Stimulated activated CD8-positive, alpha-beta memory T cell treated with anti-CD3 and anti-CD28 coated beads, Interleukin-7, amount 100 ng/mL, for 48 hours (primary cell): ENCODE measurements around the gene SLC44A2.
A peak's percentile ranks its signal among the peaks of the same experiment; 100 is the strongest.

ENCODE experiments used
- DNase-seq, 2 donors: peaks; one replicate each; pipeline ENCODE4 v3.0.0-alpha.2; 2020; ENCODE audit warnings: low read depth in 1 of 2; ENCODE audit errors: extremely low read depth in 1 of 2

SLC44A2 gene

DNA sequence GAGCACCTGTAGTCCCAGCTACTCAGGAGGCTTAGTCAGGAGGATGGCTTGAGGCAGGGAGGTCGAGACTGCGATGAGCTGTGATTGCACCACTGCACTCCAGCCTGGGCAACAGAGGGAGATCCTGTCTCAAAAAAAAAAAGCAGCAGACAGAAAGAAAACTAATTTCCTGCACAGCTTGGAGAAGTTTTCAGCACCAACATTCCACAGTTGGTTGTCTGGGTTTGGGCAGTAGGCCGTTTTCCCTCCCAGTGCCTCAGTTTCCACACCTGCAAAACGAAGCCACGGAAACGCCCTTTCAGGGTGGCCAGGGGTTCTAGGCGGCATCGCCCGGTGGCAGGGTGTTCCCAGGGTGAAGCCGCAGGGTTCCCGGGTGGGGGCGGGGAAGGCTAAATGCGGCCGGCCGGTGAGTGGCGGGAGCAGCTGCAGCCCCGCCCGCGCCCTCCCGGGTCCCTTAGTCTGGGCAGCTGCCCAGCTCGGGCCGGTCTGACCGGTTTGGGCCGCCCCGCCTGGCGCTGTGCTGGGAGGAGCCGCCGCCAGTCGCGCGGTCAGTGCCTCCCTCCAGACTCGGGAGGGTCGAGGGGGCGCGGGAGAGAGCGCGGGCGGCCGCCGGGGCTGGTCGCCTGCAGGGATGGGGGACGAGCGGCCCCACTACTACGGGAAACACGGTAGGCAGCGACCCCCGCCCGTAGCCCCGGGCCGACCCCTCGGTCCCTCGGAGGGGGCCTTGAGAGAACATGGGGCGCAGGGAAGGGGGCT is at the start of gene SLC44A2:
TSS of gene SLC44A2 (plus strand) at position 551 of the 759 bp plus-strand sequence. CDS start at position 632, 81 bp downstream.
- no peak for DNase-seq

DNA sequence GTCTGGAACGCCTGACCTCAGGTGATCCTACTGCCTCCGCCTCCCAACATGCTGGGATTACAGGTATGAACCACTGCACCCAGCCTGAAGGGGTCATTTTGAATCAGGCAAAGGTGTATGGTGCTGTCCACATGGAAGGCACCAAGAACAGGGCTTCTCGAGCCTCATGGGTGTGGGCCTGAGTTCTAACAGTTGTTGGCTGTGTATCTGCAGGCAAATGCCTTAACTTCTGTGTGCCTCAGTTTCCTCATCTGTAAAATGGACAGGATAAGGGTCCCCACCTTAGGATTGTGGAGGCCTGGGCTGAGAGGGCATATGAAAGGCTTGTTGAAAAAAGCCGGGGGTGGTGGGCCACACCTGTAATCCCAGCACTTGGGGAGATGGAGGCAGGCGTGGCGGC is 47.4 kb upstream of the SLC44A2 start:
- no peak for DNase-seq

DNA sequence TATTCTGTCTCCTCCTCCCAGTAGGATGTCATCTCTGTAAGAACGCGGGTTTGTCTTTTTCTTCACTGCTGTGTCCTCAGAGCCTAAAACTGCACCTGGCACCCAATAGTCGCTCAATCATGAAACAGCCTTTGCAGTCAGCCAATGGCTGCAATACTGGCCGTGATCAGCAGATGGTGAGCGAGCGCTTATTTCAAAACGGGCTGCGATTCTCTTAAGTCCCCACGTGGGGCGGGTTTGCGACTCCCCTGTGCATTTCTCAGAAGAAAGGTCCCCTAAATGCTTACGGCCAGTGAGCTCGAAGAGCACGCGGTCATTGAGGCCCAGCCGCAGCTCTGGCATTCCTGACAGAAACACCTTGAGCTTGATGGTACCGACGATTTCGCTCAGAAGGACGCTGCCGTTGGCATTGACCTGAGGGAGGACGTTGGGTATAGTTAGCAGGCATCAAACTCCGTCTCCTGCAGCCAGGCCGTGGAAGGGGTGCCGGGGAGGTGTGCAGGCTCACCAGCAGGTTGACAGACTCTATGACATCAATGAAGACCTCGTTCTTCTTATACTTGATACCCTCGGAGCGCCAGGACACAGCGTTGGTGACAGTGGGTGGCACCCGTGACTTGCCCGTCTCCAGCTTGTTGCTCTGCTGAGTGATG is 44.2 kb upstream of the SLC44A2 start:
- peak in 1 of 2 donors; percentile 83 for DNase-seq

DNA sequence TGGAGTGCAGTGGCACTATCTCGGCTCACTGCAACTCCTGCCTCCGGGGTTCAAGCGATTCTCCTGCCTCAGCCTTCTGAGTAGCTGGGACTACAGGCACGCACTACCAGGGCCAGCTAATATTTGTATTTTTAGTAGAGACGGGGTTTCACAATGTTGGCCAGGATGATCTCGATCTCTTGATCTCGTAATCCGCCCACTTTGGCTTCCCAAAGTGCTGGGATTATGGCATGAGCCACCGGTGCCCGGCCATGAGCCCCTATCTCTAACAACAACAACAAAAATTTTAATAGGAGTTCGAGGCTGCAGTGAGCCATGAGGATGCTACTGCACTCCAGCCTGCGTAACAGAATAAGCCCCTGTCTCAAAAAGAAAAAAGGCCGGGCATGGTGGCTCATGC is 43.3 kb upstream of the SLC44A2 start:
- no peak for DNase-seq

DNA sequence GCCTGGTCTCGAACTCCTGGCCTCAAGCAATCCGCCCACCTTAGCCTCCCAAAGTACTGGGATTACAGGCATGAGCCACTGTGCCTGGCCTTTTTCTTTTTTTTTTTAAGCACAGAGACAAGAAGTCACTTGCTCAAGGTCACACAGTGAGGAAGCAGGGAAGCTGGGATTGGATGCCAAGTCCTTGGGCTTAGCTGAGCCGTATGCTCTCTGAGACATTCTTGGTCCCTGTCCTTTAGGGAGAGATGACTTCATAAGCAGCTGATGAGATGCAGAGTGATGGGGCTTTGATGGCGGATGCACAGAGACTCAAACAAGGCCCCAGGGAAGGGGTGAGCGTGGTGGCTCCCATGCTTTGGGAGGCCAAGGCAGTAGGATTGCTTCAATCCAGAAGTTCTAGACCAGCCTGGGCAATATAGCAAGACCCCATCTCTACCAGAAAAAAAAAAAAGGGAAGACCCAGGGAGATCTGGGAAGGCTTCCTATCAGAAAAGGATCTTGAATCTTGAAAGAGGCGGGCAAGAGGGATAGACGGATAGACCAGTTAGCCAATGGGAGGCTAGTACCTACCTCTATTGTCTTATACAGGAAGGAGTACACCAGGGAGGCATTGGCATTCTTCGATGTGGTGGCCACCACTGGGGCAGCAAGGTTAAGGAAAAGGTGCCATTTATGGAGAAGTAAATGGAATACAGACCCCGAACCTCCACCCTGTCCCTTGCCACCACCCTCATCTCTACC is 42.1 kb upstream of the SLC44A2 start:
- DNase-seq = no peak

DNA sequence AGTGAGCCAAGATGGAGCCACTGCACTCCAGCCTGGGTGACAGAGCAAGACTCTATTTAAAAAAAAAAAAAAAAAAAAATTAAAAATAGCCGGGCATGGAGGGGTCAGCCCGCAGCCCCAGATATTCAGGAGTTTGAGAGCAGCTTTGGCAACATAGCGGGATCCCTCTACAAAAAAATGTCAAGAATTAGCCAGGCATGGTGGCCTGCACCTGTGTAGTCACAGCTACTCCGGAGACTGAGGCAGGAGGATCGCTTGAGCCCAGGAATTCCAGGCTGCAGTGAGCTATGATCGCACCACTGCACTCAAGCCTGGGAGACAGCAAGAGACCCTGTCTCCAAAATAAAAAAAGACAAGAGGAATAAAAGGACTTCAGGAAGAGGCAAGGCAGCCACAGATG is 39.0 kb upstream of the SLC44A2 start:
- no peak for DNase-seq

DNA sequence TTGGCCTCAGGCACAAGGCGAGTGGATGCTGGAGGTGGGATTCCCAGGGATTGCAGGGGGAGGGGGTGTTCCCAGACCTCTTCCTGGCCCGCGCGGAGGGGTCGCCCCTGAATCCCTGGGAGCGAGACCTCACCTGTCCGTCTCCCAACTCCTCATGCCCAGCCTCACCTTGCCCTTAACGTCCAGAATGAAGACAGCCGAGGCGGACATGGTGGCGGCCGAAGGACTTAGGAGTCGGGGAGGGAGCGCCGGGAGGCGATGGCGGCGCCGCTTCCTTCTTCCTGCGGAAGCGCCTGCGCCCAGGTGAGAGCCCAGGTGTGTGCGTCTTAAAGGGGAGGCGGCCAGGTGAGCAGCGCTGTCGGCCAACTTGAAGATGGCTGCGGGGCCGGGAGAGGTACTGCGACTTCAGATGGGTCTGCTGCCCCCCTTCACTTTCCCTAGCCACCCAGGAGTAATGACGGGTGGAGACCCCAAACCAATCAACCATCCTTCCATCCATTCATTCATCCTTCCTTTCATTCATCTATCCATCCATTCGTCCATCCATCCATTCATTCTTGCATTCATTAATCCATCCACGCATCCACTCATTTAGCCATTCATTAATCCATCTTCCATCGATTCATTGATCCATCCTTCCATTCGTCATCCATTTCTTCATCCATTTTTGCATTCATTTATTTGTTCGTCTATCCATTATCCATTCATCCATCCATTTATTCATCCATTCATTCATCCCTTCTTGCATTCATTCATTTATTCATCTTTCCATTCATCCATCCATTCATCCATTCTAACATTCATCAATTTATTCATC is 38.1 kb upstream of the SLC44A2 start, which contains the start of gene AP1M2:
TSS of gene AP1M2 (minus strand) at position 291 of the 817 bp plus-strand sequence. CDS start at position 210, 81 bp downstream.
- no peak for DNase-seq

DNA sequence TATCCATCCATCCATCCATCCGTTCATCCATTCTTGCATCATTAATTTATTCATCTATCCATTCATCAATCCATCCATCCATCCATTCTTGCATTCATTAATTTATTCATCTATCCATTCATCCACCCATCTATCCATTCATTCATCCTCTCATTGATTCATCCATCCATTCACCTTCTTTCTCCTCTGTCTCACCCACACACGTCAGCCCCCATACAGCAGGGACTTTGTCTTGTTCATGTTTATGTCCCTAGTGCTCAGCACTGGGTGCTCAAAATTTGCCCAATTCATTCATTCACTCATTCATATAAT is 37.6 kb upstream of the SLC44A2 start:
- DNase-seq = no peak

DNA sequence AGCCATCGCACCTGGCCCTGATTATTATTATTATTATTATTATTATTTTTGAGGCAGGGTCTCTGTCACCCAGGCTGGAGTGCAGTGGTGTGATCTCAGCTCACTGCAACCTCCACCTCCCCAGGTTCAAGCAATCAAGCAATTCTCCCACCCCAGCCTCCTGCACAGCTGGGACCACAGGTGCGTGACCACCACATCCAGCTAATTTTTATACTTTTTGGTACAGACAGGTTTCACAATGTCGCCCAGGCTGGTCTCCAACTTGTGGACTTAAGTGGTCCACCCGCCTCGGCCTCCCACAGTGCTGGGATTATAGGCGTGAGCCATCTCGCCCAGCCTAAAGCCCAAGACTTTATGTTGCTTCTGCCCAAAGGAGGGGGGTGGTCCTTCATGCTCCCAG is 32.2 kb upstream of the SLC44A2 start:
- no peak for DNase-seq

DNA sequence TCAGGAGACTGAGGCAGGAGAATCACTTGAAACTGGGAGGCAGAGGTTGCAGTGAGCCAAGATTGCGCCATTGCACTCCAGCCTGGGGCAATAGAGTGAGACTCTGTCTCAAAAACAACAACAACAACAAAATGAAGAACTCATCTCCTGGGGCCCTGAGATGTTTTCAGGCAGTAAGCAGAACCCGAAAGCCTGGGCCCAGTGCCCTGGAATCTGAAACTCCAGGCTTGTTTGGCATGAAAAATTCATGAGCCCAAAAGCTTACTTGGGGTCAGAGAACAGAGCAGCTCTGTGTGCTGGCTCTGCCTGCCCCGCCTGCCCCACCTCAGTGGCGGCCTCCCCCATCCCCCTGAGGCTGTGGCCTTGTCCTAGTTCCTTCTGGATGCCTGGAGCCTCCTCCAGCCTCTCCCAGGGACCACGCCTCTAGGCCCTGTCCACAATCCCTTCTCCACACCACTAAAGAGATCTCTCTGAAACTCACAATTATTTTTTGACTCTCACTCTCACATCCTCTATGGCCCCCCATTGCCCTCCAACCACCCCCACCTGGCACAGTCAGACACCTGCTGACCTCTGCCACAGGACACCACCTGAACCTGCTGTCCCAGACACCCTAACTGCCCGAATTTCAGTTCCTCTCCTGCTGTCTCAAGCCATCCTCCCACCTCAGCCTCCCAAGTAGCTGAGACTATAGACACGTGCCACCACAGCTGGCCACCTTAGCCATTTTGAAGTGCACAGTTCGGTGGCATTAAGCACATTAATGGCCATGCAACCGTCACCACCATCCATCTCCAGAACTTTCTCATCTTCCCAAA is 31.3 kb upstream of the SLC44A2 start:
- DNase-seq = no peak

DNA sequence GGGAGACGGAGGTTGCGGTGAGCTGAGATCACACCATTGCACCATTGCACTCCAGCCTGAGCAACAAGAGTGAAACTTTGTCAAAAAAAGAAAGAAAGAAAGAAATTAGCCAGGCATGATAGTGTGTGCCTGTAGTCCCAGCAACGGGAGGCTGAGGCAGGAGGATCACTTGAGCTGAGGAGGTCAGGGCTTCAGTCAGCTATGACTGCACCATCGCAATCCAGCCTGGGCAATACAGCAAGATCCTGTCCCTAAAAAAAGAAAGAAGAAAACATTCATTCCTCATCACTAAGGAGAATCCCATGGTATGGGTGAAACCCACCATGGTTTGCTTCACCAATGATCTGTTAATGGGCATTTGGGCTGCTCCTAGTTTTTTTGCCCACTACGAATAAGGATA is 25.2 kb upstream of the SLC44A2 start:
- no peak for DNase-seq

DNA sequence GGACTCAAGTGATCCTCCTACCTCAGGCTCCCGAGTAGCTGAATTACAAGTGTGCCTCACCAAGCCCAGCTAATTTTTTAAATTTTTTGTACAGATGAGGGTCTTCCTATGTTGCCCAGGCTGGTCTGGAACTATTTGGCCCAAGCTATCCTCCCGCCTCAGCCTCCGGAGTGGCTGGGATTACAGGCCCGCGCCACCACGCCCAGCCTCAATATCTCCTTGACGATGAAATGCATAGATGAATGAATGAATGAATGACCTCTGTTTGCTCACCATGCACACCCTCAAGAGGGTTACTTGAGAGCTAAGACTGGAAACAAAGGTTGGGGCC is 23.4 kb upstream of the SLC44A2 start:
- no peak for DNase-seq

DNA sequence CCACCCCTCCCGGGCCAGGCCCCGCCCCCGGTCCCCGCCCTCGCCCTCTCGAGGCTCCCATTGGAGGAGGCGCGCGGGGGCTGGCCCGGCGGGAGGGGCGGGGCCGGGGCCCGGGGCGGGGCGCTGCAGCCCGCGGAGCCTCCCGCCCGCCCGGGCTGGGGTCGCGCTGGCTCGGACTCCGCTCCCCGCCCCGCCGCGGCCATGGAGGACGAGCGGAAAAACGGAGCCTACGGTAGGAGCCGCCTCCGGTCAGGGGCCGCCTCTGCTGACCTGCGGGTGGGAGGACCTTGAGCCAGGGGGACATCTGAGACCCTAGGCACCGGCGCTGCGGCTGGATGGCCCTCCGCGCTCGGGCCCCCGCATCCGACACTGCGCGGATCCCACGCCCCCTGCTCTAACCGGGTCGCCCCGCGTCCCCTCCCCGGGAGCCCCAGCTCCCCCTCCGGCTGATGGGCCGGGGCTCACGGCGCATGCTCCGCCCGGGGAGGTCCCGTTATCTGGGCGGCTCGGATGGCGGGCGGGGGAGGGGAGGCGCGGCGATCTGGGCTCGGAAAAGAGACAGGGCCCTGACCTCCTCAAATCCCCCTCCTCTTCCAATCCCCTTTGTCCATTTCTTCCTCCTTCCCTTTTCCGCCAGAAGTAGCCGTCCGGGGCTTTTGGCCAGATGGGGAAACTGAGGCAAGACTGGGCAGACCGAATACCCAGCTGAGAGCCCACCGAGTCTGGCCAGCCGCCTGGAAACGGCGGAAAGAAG is 22.8 kb upstream of the SLC44A2 start:
- peak; percentile 74 to 80 for DNase-seq

DNA sequence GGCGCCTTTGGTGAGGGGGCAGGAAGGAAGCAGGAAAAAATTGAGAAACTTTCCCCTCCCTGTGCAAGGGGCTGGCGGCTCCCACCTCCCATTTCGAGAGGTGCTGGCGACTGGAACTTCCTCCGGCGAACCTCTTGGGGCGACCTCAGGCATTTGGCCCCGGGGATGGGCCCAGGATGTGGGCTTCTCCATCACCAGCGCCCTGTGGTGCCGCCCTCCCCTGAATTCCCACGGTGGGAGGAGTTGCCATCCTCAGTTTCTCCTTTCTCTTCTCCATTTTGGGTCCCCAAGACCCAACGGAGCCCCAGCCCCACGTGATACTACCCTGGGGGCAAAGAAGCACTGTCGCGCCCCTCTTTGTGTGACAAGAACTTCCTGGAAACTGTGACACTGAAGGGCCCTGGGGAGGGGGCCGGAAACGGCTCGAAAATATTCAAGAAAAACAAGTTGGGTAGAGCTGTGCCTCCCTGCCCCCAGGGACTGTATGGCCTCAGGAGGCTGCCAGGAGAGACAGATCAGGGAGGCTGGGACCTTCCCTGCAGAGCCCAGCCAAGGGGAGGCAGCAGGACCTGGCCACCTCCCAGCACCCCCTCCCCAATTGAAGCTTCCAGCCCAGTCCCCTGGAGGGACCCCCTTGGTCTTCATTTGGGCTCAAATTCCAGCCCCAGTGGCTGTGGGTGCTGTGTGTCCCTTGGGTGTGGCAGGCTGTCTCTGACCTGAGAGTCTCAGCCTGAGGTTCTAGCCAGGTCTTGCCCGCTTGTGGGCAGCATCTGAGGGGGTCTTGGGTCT is 22.1 kb upstream of the SLC44A2 start:
- DNase-seq = peak; percentile 49 to 69

DNA sequence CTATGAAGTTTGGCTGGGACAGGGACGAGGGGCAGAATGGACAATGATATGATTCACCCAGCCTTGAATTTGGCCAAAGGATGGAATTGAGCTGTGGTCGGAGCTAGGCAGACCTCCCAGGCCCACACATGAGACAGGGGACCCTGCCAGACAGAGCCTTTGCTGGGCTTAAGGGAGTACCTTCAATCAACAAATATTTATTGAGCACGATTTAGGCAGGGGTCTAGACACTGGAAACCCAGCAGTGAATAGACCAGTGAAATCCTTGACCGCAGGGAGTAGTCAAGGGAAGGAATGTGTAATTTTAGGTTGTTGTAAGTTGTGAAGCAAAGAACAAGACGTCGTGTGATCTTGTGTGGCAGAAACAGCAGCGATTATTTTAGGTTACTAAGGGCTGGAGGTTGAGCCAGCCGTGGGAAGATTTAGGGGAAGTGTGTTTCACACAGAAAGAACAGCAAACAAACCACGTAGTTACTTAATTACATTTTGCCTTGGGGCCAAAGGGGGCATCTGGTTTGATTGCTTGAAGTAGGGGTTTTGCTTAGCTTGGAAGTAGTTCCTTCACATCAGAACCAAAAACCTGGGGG is 21.4 kb upstream of the SLC44A2 start:
- no peak for DNase-seq

DNA sequence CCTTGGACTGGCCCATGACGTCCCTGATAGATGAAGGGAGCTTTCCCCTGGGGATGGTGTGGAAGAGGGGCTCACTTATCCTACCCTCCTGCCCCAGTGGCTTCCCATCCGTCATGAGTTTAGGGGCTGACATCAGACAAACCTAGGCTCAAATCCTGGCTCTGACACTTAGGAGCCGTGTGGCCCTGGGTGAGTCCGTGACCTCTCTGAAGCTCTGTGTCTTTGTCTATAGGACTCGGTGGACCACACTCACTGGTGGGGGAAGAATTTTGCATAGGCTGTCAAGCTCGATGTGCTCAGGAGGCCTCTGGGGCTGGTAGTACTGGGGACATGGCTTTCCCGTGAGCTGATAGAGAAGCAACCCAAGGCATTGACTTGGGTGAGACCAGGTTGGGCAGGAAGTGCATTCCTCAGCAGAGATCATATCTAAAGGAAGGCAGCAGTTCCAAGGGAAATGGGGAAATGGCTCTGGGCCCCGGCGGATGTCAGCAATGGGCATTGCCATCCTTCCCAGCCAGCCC is 20.8 kb upstream of the SLC44A2 start:
- no peak for DNase-seq

DNA sequence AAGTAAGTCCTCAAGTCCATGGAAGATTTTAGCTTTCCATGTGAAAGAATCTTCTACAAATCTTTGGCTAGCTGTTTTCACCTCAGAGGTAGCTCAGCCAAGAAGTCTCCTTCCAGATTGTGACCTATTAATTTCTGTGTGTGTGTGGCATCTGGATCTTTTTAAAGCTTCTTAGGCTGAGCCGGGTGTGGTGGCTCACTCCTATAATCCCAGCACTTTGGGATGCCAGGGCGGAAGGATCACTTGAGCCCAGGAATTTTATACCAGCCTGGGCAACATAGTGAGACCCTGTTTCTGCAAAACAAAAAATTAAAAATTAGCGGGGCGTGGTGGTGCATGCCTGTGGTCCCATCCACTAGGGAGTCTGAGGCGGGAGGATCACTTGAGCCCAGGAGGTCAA is 13.4 kb upstream of the SLC44A2 start:
- no peak for DNase-seq

DNA sequence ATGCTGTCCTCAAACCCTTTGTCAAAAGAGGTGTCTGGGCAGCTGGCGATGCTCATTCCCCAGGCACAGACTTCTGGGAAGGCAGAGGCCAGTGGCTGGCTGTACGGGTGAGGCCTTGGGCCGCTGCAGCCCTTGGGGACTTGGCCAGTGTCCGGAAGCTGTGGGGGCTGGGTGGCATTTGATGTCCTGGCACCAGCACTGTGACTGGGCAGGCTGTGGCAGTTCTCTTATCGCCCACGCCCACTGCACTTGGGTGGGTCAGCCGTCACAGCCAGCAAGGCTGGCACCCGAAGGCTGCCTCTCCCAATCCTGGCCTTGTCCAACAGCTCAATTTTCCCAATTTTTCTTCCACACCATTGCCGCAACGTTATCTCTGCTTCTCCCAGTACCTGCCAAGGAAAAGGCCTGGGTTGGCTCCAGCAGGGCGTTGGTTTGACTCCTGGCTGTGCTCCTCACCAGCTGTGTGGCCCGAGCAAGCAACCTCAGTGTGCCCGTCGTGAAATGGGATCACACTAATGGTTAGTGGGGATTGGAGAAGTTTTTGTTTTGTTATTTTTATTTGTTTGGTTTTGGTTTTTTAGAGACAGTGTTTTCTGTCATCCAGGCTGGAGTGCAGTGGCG is 12.7 kb upstream of the SLC44A2 start:
- DNase-seq = no peak
